NCI-H2107 treated with DMSO at 0.1 percent for 48 hours (cell line): ENCODE measurements around the gene ACIN1.
"Not testable (repeated sequence)": the region's sequence is repeated elsewhere in the genome, so short reads cannot be mapped to it uniquely, and the experiment has no call there.

Experiments
- DNase-seq: peaks from one replicate; lab custom pipeline; 2025; ENCODE audit not compliant: unreplicated experiment; lab: John Stamatoyannopoulos, UW

The ACIN1 gene

DNA sequence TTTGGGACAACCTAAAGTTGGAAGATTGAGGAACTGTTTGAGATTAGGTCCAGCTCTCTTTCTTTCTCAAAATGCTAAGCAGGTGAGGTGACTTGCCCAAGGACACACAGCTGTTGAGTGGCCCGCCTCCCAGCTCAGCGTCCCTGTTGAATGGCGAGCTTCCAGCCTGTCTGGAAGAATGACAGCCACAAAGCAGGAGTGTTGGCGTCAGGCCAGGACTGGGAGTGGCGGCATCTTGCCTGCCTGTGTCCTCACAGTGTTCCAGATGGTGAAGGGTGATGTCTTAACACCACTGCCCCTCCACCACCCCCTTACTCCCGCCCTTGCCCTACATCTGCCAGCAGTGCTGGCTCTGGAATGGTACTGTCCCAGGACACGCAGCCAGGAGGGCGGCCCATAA lies 28.5 kb upstream of the ACIN1 start:
- DNase-seq, result no peak

DNA sequence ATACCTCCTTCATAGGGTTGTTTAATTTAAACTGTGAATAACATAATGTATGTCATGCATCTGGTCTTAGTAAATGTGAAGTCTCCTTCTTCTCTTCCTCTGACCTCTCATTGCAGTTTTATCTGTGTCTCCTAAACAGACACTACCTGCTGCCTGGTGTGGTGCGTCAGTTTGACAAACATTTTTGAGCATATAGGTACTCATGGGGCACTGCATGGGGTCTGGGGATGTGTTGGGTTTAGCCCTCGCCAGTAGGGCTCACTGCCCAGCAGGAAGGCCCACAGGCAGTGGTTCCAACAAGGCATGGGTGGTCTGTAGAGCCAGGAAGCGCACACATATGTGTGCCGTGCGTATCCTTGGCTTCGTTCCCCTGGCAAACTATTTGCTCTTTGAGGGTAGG lies 27.1 kb upstream of the ACIN1 start:
- DNase-seq, result no peak

DNA sequence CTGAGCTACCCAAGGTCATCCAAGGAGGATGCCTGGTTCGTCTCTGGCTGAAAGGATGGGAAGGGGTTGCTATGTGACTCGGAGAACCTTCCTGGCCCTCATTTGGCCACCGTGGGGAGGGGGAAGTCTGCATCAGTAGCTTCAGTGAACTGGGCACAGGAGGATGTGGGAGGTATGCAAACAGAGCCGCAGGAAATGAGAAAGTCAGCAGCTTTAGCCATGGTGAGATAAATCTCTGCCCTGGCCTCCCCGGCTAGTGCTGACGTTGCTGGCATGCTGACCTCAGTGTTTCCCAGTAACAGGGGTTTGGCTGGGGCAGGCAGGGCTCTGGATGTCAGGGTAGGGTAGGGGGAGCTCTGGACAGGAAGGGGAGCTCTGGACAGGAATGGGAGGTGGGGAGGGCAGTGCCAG lies 26.4 kb upstream of the ACIN1 start:
- DNase-seq, result no peak

DNA sequence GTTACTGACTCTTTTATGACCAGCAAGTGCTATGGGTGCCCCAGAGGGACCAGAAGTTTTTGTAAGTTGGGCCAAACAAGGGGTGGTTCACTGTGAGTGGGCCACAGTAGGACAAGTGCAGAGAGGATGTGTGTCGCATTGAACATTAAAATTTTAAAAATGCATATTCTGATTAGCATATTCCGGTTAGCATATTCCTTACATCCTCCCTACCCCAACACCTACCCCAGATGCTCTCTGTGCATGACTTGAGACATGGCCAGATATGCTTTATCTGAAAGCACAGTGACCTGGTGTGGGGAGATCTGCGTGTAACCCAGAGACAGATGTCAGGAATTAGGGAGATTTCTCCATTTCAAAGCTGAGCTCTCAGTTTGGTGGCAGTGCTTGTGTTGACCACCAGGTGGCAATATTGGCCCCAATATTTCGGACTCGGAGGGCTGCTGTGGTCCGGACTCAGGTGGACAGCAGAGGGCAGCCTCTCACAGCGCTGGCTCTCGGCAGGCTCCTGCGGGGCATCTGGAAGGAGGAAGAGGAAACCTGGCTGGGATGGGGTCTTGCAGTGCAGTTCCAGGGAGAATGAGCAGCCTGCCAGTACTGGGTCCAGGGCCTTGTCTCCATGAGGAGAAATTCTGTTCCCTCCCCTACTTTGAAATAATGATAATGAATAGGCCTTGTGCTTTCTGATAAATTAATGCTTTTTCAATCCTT lies 25.8 kb upstream of the ACIN1 start:
- DNase-seq, result peak; percentile 88

DNA sequence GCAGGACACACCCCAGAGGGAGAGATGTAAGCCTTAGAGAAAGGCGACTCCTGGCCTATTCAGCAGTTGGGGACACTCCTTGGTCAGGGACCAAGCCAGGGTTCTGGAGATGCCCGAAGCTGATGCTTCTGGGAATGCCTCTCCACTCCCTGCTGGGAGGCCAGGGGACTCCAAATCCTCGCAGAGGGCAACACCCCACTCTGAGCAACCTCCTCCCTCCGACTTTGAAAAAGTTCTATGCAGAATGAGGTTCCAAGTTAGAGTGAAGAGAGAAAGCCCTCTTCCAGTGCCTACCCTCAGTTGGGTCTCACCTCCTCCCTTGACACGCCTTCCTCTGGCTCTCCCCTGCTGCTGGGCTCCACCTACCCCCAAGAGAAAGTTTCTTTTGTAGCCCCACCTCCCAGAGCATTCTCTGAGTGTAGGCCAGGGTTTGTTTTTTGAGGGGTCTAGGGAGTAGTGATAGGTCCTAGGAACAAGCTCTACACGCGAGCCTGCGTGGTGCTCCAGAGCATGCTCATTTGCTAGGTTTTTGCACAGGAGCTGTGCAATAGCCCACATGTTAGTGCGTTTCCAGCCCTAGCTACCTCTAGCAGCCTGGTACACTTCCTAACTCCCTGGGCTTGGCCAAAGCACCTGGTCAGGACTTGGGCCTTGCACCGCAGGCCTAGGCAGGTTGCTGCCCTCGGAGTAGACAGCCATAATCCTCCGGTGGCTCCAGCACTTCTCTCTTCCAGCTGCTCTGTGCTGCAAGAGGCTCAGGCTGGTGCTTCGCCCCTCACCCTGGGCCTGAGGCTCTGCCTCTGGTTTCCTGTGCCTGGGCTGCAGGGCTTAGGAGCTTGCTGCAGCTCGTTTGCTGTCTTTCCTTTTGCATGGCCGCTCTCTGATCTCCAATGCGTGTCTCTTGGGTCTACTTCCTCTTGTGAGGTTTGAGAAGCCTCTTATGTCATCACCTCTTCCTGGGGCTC lies 24.7 kb upstream of the ACIN1 start:
- no peak for DNase-seq

GRCh38 chr14:23118506-23119362 lies 23.8 kb upstream of the ACIN1 start, which contains the start of gene CEBPE:
TSS of gene CEBPE (minus strand) at chr14:23119255. CDS start at chr14:23119091, 164 bp downstream.
- no peak for DNase-seq

- DNase-seq, result no peak
Observed at GRCh38 chr14:23117371-23118020, 22.6 kb upstream of the ACIN1 start.

GRCh38 chr14:23115918-23116317 lies 21.0 kb upstream of the ACIN1 start:
- DNase-seq, result no peak

- peak; percentile 13 for DNase-seq
Observed at GRCh38 chr14:23115039-23115731, 20.2 kb upstream of the ACIN1 start.

DNA sequence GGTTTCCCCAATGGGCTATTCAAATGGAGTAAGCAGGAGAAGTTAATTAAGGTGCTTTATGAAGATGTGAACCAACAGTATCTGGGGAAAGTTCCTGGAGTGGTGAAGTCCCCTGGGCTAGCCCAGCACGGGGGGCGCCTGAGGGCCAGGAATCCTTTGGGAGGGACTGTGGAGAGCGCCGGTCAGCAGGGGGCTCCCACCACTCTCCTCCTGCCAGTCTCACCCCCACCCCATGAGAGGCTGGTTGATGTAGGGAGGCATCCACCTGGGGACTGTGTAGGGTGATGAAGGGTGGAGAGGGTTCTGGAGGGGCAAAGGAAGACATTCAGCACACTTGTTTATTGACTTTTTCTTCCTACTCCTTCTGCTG lies 19.7 kb upstream of the ACIN1 start:
- no peak for DNase-seq

DNA sequence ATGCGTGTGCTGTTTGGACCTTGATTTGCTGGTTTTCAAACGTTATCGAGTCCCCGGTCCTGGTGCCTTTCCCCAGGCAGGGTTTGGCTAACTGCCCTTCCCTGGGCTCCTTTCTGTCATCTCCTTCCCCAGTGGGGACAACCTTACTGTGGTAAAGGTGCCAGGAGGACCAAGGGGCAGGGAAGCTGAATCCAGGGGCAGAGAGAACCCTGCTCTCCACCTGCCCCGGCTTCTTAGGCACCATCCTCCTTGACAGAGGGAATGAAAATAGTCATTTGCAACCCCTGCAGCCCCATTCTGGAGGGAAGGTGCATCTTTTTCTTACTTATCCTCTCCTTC lies 19.2 kb upstream of the ACIN1 start:
- no peak for DNase-seq

DNA sequence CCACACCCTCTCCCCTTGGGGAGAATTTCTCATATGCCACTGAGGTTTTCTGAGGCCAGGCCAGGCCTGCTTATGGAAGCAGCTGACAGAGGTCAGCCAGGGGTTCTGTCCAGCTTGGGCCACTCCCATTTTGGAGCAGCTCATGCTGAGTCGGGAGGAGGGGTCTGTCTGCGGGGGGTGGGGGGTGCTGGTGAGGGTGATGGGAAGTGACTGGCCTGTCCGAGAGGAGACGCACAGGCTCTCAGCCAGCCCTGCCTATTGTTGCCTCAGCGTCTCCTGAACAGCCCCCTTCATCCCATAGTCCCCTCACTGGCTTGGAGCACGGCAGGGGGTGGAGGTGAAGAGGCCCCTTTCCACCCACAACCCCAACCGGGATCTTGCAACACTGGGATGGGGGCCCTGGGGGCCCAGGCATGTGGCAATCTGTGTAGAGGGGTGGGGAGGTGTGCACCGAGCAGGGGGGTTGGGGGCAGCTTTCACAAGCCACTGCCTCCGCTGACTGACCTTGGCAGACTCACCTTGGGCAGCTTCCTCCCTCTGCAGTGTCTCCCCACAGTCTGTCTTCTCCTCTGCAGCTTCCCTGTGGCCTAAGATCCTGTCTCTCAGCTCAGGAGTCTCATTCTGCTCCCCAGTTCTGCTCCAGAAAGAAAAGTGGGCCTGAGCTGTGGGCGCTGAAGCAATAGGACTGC lies 18.6 kb upstream of the ACIN1 start:
- no peak for DNase-seq

- no peak for DNase-seq
Observed at GRCh38 chr14:23112359-23113178, 17.6 kb upstream of the ACIN1 start.

DNA sequence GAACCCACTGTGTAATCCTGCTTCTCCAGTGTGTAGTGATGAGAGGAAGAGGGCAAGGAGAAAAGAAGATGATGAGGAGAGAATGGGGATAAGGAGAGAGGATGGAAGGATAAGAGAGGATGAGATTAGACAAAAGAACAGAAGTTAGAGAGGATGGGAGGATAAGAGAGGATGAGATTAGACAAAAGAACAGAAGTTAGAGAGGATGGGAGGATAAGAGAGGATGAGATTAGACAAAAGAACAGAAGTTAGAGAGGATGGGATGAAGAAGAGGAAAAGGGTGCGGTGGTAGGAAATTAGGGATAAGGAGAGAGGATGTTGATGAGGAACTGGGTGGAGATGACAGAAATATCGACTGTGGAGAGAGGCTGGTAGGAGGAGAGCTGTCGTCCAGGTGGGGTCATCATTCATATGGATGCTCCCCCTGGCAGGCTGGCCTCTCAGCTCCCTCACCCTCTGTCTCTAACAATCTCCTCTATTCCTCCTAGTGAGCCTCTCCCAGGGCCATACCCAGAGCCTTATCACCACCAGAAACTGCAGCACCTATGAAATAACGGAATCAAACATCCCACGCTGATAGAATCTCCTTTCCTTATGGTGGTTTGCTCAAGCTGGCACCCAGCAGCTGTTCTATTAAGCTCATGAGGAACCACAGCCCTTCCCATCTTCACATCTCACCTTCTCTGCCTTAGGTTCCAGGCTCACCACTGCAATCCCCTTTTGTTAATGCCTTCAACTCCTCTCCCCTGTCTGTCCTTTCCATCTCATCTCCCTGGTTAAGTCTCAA lies 15.8 kb upstream of the ACIN1 start:
- no peak for DNase-seq

DNA sequence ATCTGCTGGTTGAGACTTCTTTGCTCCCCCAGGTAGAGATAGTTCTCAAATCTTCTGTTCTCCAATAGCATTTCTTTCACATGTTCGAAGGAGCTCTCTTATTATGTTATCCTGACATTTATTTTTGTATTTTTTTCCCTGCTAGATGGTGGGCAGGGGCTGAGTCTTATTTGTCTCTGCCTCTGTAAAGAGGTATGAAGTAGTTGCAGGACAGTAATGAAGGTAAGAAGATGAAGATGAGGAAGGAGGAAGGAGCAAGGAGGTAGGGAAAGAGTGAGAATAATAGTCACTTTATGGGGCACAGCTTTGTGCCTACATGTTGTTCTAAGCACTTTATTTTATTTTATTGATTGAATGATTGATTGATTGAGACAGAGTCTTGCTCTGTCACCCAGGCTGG lies 14.8 kb upstream of the ACIN1 start:
- DNase-seq, result no peak

GRCh38 chr14:23108169-23108568 lies 13.2 kb upstream of the ACIN1 start:
- DNase-seq, result not testable (repeated sequence)

DNA sequence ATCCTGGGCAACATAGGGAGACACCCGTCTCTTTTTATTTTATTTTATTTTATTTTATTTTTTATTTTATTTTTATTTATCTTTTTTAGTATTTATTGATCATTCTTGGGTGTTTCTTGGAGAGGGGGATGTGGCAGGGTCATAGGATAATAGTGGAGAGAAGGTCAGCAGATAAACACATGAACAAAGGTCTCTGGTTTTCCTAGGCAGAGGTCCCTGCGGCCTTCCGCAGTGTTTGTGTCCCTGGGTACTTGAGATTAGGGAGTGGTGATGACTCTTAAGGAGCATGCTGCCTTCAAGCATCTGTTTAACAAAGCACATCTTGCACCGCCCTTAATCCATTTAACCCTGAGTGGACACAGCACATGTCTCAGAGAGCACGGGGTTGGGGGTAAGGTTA lies 12.7 kb upstream of the ACIN1 start:
- not testable (repeated sequence) for DNase-seq

DNA sequence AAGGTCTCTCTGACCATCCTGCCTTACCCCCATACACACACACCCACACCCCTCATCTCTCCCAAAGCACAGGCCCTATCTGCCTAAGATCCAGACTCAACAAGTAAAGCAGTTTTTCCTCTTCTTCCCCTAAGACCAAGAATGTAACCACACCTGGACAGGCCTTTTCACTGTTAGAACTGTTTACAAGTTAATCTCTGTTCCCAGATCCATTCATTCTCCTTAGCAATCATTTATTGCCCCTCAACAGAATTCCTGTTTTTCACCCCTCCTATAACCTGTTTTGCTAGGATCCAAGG lies 11.8 kb upstream of the ACIN1 start:
- DNase-seq, result no peak
